ENCODE data around the gene STYXL2. TPM values are rescaled to one million over a fixed set of nuclear protein-coding genes. Genes with fewer than 3 reads are reported as not detected.

Gene STYXL2
- polyA plus RNA-seq, 1 donor (not counting 4 experiments of a cell fraction or from before 2014, with no cell fraction given): not detected

- Histone ChIP-seq H4K20me1 (ENCODE audit: control insufficient read depth, extremely low read depth, insufficient read depth, low read length) (no peaks in the 10 kb centered on the region), H2AFZ (ENCODE audit: control insufficient read depth, low read length) (no peak overlapping the region), H3K27me3 (ENCODE audit: control insufficient read depth, extremely low read depth, insufficient read depth, low read length) (no peaks in the 10 kb centered on the region), H3K27ac (ENCODE audit: control insufficient read depth, insufficient read depth, low read length) (no peak overlapping the region), H3K9me1 (ENCODE audit: control insufficient read depth, extremely low read depth, insufficient read depth, low read length) (no peaks in the 10 kb centered on the region), H3K4me3 (ENCODE audit: control insufficient read depth in 2 of 3, extremely low read depth in 1 of 3, insufficient read depth in 2 of 3, low read depth in 1 of 3, low read length in 3 of 3) (no peak overlapping the region), H3K4me2 (ENCODE audit: control insufficient read depth, extremely low read depth, insufficient read depth, low read depth, low read length) (no peak overlapping the region), H3K4me1 (ENCODE audit: control insufficient read depth, extremely low read depth, insufficient read depth, low read length) (no peaks in the 10 kb centered on the region), H3K9me3 (ENCODE audit: control insufficient read depth, low read depth, low read length) (no peaks in the 10 kb centered on the region), H3K36me3 (ENCODE audit: control insufficient read depth in 2 of 2, extremely low read depth in 1 of 2, insufficient read depth in 2 of 2, low read length in 2 of 2) (no peaks in the 10 kb centered on the region), H3K9ac (ENCODE audit: control insufficient read depth, extremely low read depth, insufficient read depth, low read length) (no peak overlapping the region), H3K79me2 (ENCODE audit: control insufficient read depth, insufficient read depth, low read length) (no peaks in the 10 kb centered on the region)
- dilution Hi-C loops (cut with MboI; ENCODE audit: extremely low pct_ligation_motif_present, low sequenced_read_pairs): no loop called here
- FAIRE-seq: no peak
- TF ChIP-seq EZH2 (IDR thresholded peaks at IDR 0.05; ENCODE audit: low read length): no peak
- TF ChIP-seq, protein P1, sequence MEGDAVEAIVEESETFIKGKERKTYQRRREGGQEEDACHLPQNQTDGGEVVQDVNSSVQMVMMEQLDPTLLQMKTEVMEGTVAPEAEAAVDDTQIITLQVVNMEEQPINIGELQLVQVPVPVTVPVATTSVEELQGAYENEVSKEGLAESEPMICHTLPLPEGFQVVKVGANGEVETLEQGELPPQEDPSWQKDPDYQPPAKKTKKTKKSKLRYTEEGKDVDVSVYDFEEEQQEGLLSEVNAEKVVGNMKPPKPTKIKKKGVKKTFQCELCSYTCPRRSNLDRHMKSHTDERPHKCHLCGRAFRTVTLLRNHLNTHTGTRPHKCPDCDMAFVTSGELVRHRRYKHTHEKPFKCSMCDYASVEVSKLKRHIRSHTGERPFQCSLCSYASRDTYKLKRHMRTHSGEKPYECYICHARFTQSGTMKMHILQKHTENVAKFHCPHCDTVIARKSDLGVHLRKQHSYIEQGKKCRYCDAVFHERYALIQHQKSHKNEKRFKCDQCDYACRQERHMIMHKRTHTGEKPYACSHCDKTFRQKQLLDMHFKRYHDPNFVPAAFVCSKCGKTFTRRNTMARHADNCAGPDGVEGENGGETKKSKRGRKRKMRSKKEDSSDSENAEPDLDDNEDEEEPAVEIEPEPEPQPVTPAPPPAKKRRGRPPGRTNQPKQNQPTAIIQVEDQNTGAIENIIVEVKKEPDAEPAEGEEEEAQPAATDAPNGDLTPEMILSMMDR (optimal IDR thresholded peaks at IDR 0.05 in 1 of 3, IDR thresholded peaks at IDR 0.05 in 1 of 3, conservative IDR thresholded peaks at IDR 0.05 in 1 of 3; ENCODE audit: extremely low read depth in 1 of 3, insufficient read depth in 2 of 3, low read length in 3 of 3): no peak
- DNase-seq (ENCODE audit: low read depth, low spot score): no peak
Measured at GRCh38 chr1:167106119-167106461, 12.2 kb downstream of the STYXL2 start.

GRCh38 chr1:167107456-167107855 is 13.6 kb downstream of the STYXL2 start:
- Histone ChIP-seq H3K9me1 (ENCODE audit: control insufficient read depth, extremely low read depth, insufficient read depth, low read length) (no peaks in the 10 kb centered on the region), H3K4me1 (ENCODE audit: control insufficient read depth, extremely low read depth, insufficient read depth, low read length) (peaks cover 3% of the 10 kb centered on the region), H3K9me3 (ENCODE audit: control insufficient read depth, low read depth, low read length) (no peaks in the 10 kb centered on the region), H3K4me2 (ENCODE audit: control insufficient read depth, extremely low read depth, insufficient read depth, low read depth, low read length) (no peak overlapping the region), H3K27me3 (ENCODE audit: control insufficient read depth, extremely low read depth, insufficient read depth, low read length) (no peaks in the 10 kb centered on the region), H2AFZ (ENCODE audit: control insufficient read depth, low read length) (no peak overlapping the region), H3K9ac (ENCODE audit: control insufficient read depth, extremely low read depth, insufficient read depth, low read length) (no peak overlapping the region), H4K20me1 (ENCODE audit: control insufficient read depth, extremely low read depth, insufficient read depth, low read length) (no peaks in the 10 kb centered on the region), H3K79me2 (ENCODE audit: control insufficient read depth, insufficient read depth, low read length) (no peaks in the 10 kb centered on the region), H3K27ac (ENCODE audit: control insufficient read depth, insufficient read depth, low read length) (no peak overlapping the region), H3K36me3 (ENCODE audit: control insufficient read depth in 2 of 2, extremely low read depth in 1 of 2, insufficient read depth in 2 of 2, low read length in 2 of 2) (no peaks in the 10 kb centered on the region), H3K4me3 (ENCODE audit: control insufficient read depth in 2 of 3, extremely low read depth in 1 of 3, insufficient read depth in 2 of 3, low read depth in 1 of 3, low read length in 3 of 3) (no peak overlapping the region)
- DNase-seq (ENCODE audit: low read depth, low spot score) (no peak), FAIRE-seq (no peak)
- no peak for TF ChIP-seq EZH2 (IDR thresholded peaks at IDR 0.05; ENCODE audit: low read length)
- dilution Hi-C loops (cut with MboI; ENCODE audit: extremely low pct_ligation_motif_present, low sequenced_read_pairs): no loop called here

- Histone ChIP-seq H3K9ac (ENCODE audit: control insufficient read depth, extremely low read depth, insufficient read depth, low read length) (no peak overlapping the region), H3K27ac (ENCODE audit: control insufficient read depth, insufficient read depth, low read length) (no peak overlapping the region), H3K9me1 (ENCODE audit: control insufficient read depth, extremely low read depth, insufficient read depth, low read length) (no peaks in the 10 kb centered on the region), H2AFZ (ENCODE audit: control insufficient read depth, low read length) (no peak overlapping the region), H3K79me2 (ENCODE audit: control insufficient read depth, insufficient read depth, low read length) (no peaks in the 10 kb centered on the region), H3K4me2 (ENCODE audit: control insufficient read depth, extremely low read depth, insufficient read depth, low read depth, low read length) (no peak overlapping the region), H3K27me3 (ENCODE audit: control insufficient read depth, extremely low read depth, insufficient read depth, low read length) (no peaks in the 10 kb centered on the region), H3K4me3 (ENCODE audit: control insufficient read depth in 2 of 3, extremely low read depth in 1 of 3, insufficient read depth in 2 of 3, low read depth in 1 of 3, low read length in 3 of 3) (no peak overlapping the region), H3K36me3 (ENCODE audit: control insufficient read depth in 2 of 2, extremely low read depth in 1 of 2, insufficient read depth in 2 of 2, low read length in 2 of 2) (no peaks in the 10 kb centered on the region), H3K4me1 (ENCODE audit: control insufficient read depth, extremely low read depth, insufficient read depth, low read length) (peaks cover 3% of the 10 kb centered on the region), H4K20me1 (ENCODE audit: control insufficient read depth, extremely low read depth, insufficient read depth, low read length) (no peaks in the 10 kb centered on the region), H3K9me3 (ENCODE audit: control insufficient read depth, low read depth, low read length) (no peaks in the 10 kb centered on the region)
- no peak for TF ChIP-seq EZH2 (IDR thresholded peaks at IDR 0.05; ENCODE audit: low read length)
- TF ChIP-seq, protein P1 (optimal IDR thresholded peaks at IDR 0.05 in 1 of 3, IDR thresholded peaks at IDR 0.05 in 1 of 3, conservative IDR thresholded peaks at IDR 0.05 in 1 of 3; ENCODE audit: extremely low read depth in 1 of 3, insufficient read depth in 2 of 3, low read length in 3 of 3): no peak
- dilution Hi-C loops (cut with MboI; ENCODE audit: extremely low pct_ligation_motif_present, low sequenced_read_pairs): no loop called here
- FAIRE-seq (no peak), DNase-seq (ENCODE audit: low read depth, low spot score) (no peak)
Measured at GRCh38 chr1:167109125-167109524, 15.2 kb downstream of the STYXL2 start.

Measured in keratinocyte (primary cell).